GM23338 (cell line): ENCODE measurements around the gene RAX2. TPM values are rescaled to one million over a fixed set of nuclear protein-coding genes. Genes with fewer than 3 reads are reported as not detected.

Source experiments
- ATAC-seq: fragments of 200-7000 bp; cut with Tn5 transposase; 3 replicates; pipeline ENCODE4 v1.9.1; 2020
- DNase-seq: peaks from one replicate; pipeline ENCODE4 v3.0.0-alpha.2; 2015; ENCODE audit warnings: low spot score
- H2AFZ ChIP-seq: fragments of 200-600 bp; sonication (generic); 2 replicates; pipeline ENCODE4 v1.8.0; 2016; ENCODE audit warnings: antibody characterized with exemption, mild to moderate bottlenecking, moderate library complexity
- H3F3A ChIP-seq: fragments of 200-600 bp; sonication (generic); replicated peaks from 2 replicates; pipeline ENCODE4 v1.8.0; 2017; ENCODE audit warnings: antibody characterized with exemption, mixed run types, low read depth
- H3K27ac ChIP-seq: fragments of 200-600 bp; sonication (generic); 2 replicates; pipeline ENCODE4 v1.6.1; 2016; ENCODE audit warnings: low read depth
- H3K27me3 ChIP-seq: fragments of 200-600 bp; sonication (generic); 2 replicates; pipeline ENCODE4 v1.8.0; 2016; ENCODE audit warnings: mild to moderate bottlenecking, mixed run types, moderate library complexity; ENCODE audit not compliant: insufficient read depth
- H3K36me3 ChIP-seq: fragments of 200-600 bp; sonication (generic); 2 replicates; pipeline ENCODE4 v1.8.0; 2016; ENCODE audit warnings: mild to moderate bottlenecking; ENCODE audit not compliant: insufficient read depth
- H3K4me1 ChIP-seq: fragments of 200-600 bp; sonication (generic); 2 replicates; pipeline ENCODE4 v1.8.0; 2016; ENCODE audit warnings: mild to moderate bottlenecking, moderate library complexity; ENCODE audit not compliant: insufficient read depth
- H3K4me2 ChIP-seq: fragments of 200-600 bp; sonication (generic); 2 replicates; pipeline ENCODE4 v1.7.1; 2017; ENCODE audit warnings: mixed run types
- H3K4me3 ChIP-seq: fragments of 200-600 bp; sonication (generic); 2 replicates; pipeline ENCODE4 v1.6.1; 2016; ENCODE audit warnings: mixed run types
- H3K79me2 ChIP-seq: fragments of 200-600 bp; sonication (generic); replicated peaks from 2 replicates; pipeline ENCODE4 v1.8.0; 2017; ENCODE audit warnings: mild to moderate bottlenecking; ENCODE audit not compliant: insufficient read depth
- H3K9me2 ChIP-seq: fragments of 200-600 bp; sonication (generic); 2 replicates; pipeline ENCODE4 v1.8.0; 2017; ENCODE audit not compliant: insufficient read depth
- H4K20me1 ChIP-seq: fragments of 200-600 bp; sonication (generic); replicated peaks from 2 replicates; pipeline ENCODE4 v1.8.0; 2017; ENCODE audit warnings: mild to moderate bottlenecking; ENCODE audit not compliant: insufficient read depth
- H3K27ac Mint-ChIP-seq: 2 replicates; pipeline ENCODE4 v1.8.0; 2020; ENCODE audit warnings: inconsistent platforms, mild to moderate bottlenecking, moderate library complexity, mixed read lengths
- H3K27me3 Mint-ChIP-seq: 3 replicates; pipeline ENCODE4 v1.8.0; 2022; ENCODE audit warnings: low read depth, mild to moderate bottlenecking, moderate library complexity, mixed read lengths, inconsistent platforms; ENCODE audit not compliant: insufficient read depth, poor library complexity
- H3K36me3 Mint-ChIP-seq: 3 replicates; pipeline ENCODE4 v1.8.0; 2021; ENCODE audit warnings: low read depth, mild to moderate bottlenecking, inconsistent platforms, moderate library complexity, mixed read lengths
- H3K4me1 Mint-ChIP-seq: 3 replicates; pipeline ENCODE4 v1.8.0; 2020; ENCODE audit warnings: mild to moderate bottlenecking, inconsistent platforms, mixed read lengths
- H3K4me3 Mint-ChIP-seq: 3 replicates; pipeline ENCODE4 v1.8.0; 2021; ENCODE audit warnings: moderate library complexity, mild to moderate bottlenecking, inconsistent platforms, mixed read lengths
- H3K9me3 Mint-ChIP-seq: 3 replicates; pipeline ENCODE4 v1.8.0; 2020; ENCODE audit warnings: moderate library complexity, mild to moderate bottlenecking, inconsistent platforms, mixed read lengths
- CREB1 ChIP-seq: fragments of 250-450 bp; sonication (Bioruptor Pico); IDR thresholded peaks from 2 replicates; pipeline ENCODE4 v1.5.0; 2020; ENCODE audit warnings: low read depth, mild to moderate bottlenecking, moderate library complexity
- CTCF ChIP-seq, 2 experiments: fragments of 200-600 bp in 1 of 2; sonication (generic) in 1 of 2; conservative IDR thresholded peaks; 2 replicates each; pipeline versions ENCODE4 v1.5.1 to v1.6.1; 2016 to 2017; ENCODE audit warnings: antibody characterized with exemption in 2 of 2, low read depth in 2 of 2, mild to moderate bottlenecking in 2 of 2, moderate library complexity in 1 of 2
- EZH2 ChIP-seq: fragments of 200-600 bp; sonication (generic); IDR thresholded peaks from one replicate; pipeline ENCODE4 v1.8.0; 2017; ENCODE audit warnings: antibody characterized with exemption, mild to moderate bottlenecking, low read depth; ENCODE audit not compliant: unreplicated experiment
- EZH2phosphoT487 ChIP-seq: fragments of 200-600 bp; sonication (generic); IDR thresholded peaks from one replicate; pipeline ENCODE4 v1.8.1; 2018; ENCODE audit warnings: antibody characterized with exemption; ENCODE audit not compliant: unreplicated experiment
- JUNB ChIP-seq: IDR thresholded peaks from one replicate; pipeline ENCODE4 v1.6.1; 2016; ENCODE audit warnings: antibody characterized with exemption; ENCODE audit not compliant: unreplicated experiment
- NANOG ChIP-seq: IDR thresholded peaks from 2 replicates; pipeline ENCODE4 v1.6.1; 2016; ENCODE audit warnings: antibody characterized with exemption, borderline replicate concordance
- POLR2AphosphoS5 ChIP-seq: IDR thresholded peaks from 2 replicates; pipeline ENCODE4 v1.6.1; 2016; ENCODE audit warnings: antibody characterized with exemption, low read depth
- REST ChIP-seq: IDR thresholded peaks from one replicate; pipeline ENCODE4 v1.6.1; 2018; ENCODE audit warnings: antibody characterized with exemption; ENCODE audit not compliant: unreplicated experiment
- STAT1 ChIP-seq: IDR thresholded peaks from one replicate; pipeline ENCODE4 v1.6.1; 2016; ENCODE audit warnings: antibody characterized with exemption; ENCODE audit not compliant: unreplicated experiment
- ZNF114 ChIP-seq: fragments of 250-450 bp; sonication (Bioruptor Pico); IDR thresholded peaks from 2 replicates; pipeline ENCODE4 v1.5.0; 2020; ENCODE audit warnings: mild to moderate bottlenecking, moderate library complexity
- ZNF331 ChIP-seq: fragments of 250-450 bp; sonication (Bioruptor Pico); IDR thresholded peaks from 2 replicates; pipeline ENCODE4 v1.5.0; 2020; ENCODE audit warnings: low read depth, mild to moderate bottlenecking, moderate library complexity
- polyA plus RNA-seq: library from polyadenylated mRNA; unstranded; fragments of >200 nt; fragmentation: Nextera tagmentation; extraction: Ambion mirVana; gene quantifications from 2 replicates; pipeline ENCODE4 v1.2.1, GENCODE V29; 2016
- total RNA-seq: library from RNA; depleted of rRNA; stranded (reverse); fragments of >200 nt; shearing (Covaris generic); gene quantifications from 2 replicates; pipeline ENCODE4 v1.2.3, GENCODE V29; 2014
- TF ChIP-seq, protein P1 (sequence below): IDR thresholded peaks from 2 replicates; pipeline ENCODE4 v1.6.1; 2016; ENCODE audit warnings: antibody characterized with exemption
- TF ChIP-seq, protein P2 (sequence below): fragments of 250-450 bp; sonication (Bioruptor Pico); IDR thresholded peaks from 2 replicates; pipeline ENCODE4 v1.5.0; 2020; ENCODE audit warnings: mild to moderate bottlenecking, moderate library complexity

Gene RAX2
- total and polyA plus RNA-seq, 2 experiments from 2014 or later = 0.13 TPM; not detected in 1

DNA sequence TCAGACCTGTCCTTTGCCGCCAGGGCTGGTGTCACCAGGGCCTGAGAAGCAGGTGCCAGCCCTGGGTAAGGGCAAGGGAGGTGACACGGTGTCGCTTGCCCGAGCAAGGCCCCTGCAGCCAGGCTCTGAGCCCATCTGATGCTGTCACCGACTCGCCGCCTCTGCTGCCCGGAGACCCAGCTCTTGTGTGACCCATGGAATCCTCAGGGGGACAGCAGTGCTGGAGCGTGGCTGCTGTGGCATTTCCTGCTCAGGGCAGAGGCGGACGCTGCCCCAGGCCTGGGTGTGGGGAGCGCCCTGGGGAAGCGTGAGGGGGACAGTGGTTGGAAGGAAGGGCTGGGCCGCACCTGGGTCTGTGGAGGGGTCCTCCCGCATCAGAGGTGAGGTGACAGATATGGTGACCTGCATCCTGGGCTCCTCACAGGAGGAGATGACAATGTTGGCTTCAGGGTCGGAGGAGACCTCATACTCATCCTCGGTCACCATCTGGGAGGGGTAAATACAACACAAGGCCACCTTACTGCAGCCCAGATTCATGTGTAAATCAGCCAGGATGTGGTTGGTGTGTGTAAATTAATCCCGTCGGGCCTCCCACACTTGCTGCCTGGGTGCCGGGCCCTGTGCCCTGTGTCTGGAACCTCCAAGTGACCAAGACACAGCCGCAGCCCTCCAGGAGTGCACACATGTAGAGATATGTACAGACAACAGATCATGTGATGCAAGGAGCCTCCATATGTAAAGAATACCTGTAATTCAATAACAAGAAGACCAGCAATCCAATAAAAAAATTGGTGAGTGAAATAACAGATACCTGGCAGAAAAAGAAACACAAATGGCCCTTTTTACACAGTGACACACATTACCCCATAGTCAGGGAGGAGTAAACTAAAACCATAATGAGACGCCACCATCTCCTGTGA is 41.7 kb upstream of the RAX2 start:
- no peaks in the 10 kb centered on the region for H3K9me2 ChIP-seq
- H3K27me3 ChIP-seq = no peaks in the 10 kb centered on the region
- no peak overlapping the region for H3K4me3 ChIP-seq
- no peaks in the 10 kb centered on the region for H4K20me1 ChIP-seq
- H3F3A ChIP-seq = 0 out of 2 replicates have a peak, but pooled peaks cover 2% of the 10 kb centered on the region
- H3K79me2 ChIP-seq = no peaks in the 10 kb centered on the region
- Mint-ChIP-seq H3K4me3 (no peak overlapping the region), H3K27ac (no peak overlapping the region), H3K27me3 (peaks cover 13% of the 10 kb centered on the region), H3K9me3 (no peaks in the 10 kb centered on the region; the same call in none of the 3 replicates), H3K4me1 (no peaks in the 10 kb centered on the region; the same call in 2 of the 3 replicates), H3K36me3 (peaks cover 4% of the 10 kb centered on the region; the same call in 2 of the 3 replicates)
- H3K4me1 ChIP-seq = no peaks in the 10 kb centered on the region
- no peak for TF ChIP-seq CREB1 (CRISPR knock-in tag)
- TF ChIP-seq POLR2AphosphoS5 = no peak
- no peak for TF ChIP-seq STAT1
- TF ChIP-seq, protein P1, sequence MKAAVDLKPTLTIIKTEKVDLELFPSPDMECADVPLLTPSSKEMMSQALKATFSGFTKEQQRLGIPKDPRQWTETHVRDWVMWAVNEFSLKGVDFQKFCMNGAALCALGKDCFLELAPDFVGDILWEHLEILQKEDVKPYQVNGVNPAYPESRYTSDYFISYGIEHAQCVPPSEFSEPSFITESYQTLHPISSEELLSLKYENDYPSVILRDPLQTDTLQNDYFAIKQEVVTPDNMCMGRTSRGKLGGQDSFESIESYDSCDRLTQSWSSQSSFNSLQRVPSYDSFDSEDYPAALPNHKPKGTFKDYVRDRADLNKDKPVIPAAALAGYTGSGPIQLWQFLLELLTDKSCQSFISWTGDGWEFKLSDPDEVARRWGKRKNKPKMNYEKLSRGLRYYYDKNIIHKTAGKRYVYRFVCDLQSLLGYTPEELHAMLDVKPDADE = no peak
- TF ChIP-seq ZNF331 (CRISPR knock-in tag) = no peak
- TF ChIP-seq, protein P2, sequence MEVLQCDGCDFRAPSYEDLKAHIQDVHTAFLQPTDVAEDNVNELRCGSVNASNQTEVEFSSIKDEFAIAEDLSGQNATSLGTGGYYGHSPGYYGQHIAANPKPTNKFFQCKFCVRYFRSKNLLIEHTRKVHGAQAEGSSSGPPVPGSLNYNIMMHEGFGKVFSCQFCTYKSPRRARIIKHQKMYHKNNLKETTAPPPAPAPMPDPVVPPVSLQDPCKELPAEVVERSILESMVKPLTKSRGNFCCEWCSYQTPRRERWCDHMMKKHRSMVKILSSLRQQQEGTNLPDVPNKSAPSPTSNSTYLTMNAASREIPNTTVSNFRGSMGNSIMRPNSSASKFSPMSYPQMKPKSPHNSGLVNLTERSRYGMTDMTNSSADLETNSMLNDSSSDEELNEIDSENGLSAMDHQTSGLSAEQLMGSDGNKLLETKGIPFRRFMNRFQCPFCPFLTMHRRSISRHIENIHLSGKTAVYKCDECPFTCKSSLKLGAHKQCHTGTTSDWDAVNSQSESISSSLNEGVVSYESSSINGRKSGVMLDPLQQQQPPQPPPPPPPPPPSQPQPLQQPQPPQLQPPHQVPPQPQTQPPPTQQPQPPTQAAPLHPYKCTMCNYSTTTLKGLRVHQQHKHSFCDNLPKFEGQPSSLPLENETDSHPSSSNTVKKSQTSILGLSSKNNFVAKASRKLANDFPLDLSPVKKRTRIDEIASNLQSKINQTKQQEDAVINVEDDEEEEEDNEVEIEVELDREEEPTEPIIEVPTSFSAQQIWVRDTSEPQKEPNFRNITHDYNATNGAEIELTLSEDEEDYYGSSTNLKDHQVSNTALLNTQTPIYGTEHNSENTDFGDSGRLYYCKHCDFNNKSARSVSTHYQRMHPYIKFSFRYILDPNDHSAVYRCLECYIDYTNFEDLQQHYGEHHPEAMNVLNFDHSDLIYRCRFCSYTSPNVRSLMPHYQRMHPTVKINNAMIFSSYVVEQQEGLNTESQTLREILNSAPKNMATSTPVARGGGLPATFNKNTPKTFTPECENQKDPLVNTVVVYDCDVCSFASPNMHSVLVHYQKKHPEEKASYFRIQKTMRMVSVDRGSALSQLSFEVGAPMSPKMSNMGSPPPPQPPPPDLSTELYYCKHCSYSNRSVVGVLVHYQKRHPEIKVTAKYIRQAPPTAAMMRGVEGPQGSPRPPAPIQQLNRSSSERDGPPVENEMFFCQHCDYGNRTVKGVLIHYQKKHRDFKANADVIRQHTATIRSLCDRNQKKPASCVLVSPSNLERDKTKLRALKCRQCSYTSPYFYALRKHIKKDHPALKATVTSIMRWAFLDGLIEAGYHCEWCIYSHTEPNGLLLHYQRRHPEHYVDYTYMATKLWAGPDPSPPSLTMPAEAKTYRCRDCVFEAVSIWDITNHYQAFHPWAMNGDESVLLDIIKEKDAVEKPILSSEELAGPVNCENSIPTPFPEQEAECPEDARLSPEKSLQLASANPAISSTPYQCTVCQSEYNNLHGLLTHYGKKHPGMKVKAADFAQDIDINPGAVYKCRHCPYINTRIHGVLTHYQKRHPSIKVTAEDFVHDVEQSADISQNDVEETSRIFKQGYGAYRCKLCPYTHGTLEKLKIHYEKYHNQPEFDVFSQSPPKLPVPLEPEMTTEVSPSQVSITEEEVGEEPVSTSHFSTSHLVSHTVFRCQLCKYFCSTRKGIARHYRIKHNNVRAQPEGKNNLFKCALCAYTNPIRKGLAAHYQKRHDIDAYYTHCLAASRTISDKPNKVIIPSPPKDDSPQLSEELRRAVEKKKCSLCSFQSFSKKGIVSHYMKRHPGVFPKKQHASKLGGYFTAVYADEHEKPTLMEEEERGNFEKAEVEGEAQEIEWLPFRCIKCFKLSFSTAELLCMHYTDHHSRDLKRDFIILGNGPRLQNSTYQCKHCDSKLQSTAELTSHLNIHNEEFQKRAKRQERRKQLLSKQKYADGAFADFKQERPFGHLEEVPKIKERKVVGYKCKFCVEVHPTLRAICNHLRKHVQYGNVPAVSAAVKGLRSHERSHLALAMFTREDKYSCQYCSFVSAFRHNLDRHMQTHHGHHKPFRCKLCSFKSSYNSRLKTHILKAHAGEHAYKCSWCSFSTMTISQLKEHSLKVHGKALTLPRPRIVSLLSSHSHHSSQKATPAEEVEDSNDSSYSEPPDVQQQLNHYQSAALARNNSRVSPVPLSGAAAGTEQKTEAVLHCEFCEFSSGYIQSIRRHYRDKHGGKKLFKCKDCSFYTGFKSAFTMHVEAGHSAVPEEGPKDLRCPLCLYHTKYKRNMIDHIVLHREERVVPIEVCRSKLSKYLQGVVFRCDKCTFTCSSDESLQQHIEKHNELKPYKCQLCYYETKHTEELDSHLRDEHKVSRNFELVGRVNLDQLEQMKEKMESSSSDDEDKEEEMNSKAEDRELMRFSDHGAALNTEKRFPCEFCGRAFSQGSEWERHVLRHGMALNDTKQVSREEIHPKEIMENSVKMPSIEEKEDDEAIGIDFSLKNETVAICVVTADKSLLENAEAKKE = no peak
- TF ChIP-seq EZH2phosphoT487 = no peak
- no peak for TF ChIP-seq EZH2
- TF ChIP-seq JUNB = no peak
- TF ChIP-seq ZNF114 (CRISPR knock-in tag) = no peak
- no peak for TF ChIP-seq NANOG
- TF ChIP-seq REST = no peak
- no peak for TF ChIP-seq CTCF (conservative IDR thresholded peaks at IDR 0.05; ENCODE audit: low read depth in 2 of 2)
- H3K36me3 ChIP-seq = no peaks in the 10 kb centered on the region
- H3K27ac ChIP-seq = no peak overlapping the region
- H3K4me2 ChIP-seq = no peak overlapping the region
- ATAC-seq = no peak
- H2AFZ ChIP-seq = no peak overlapping the region
- DNase-seq = no peak
